Esophagus muscularis mucosa (tissue), 4 donors: ENCODE data around the gene GRHL1. TPM values are rescaled to one million over a fixed set of nuclear protein-coding genes. Genes with fewer than 3 reads are reported as not detected.
"Not testable (repeated sequence)": the region's sequence is repeated elsewhere in the genome, so short reads cannot be mapped to it uniquely, and the experiment has no call there.

Experiments
- DNase-seq: peaks from one replicate; pipeline ENCODE4 v3.0.0-alpha.2; 2017; ENCODE audit errors: extremely low spot score
- H3K27ac ChIP-seq, 4 donors: fragments of 200-600 bp; sonication (generic); replicated peaks in 1 of 4; 1 replicate in 3 of 4; 2 replicates in 1 of 4; pipeline ENCODE4 v1.5.1; 2016 to 2019; ENCODE audit warnings: mild to moderate bottlenecking in 1 of 4
- H3K27me3 ChIP-seq, 4 donors: fragments of 200-600 bp; sonication (generic); one replicate each; pipeline versions ENCODE4 v1.5.1 to v1.6.0; 2016 to 2019
- H3K36me3 ChIP-seq, 4 donors: fragments of 200-600 bp; sonication (generic); one replicate each; pipeline ENCODE4 v1.5.1; 2016 to 2019
- H3K4me1 ChIP-seq, 4 donors: fragments of 200-600 bp; sonication (generic); one replicate each; pipeline ENCODE4 v1.5.1; 2016 to 2019
- H3K4me3 ChIP-seq, 4 donors: fragments of 200-600 bp; sonication (generic); 1 replicate in 2 of 4; 2 replicates in 2 of 4; pipeline ENCODE4 v1.5.1; 2016 to 2019; ENCODE audit warnings: mild to moderate bottlenecking in 4 of 4, moderate library complexity in 1 of 4
- H3K9me3 ChIP-seq, 4 donors: fragments of 200-600 bp; sonication (generic); 1 replicate in 3 of 4; 2 replicates in 1 of 4; pipeline ENCODE4 v1.5.1; 2016 to 2019
- CTCF ChIP-seq, 3 experiments: fragments of 200-600 bp in 2 of 3; fragments of 450-650 bp in 1 of 3; sonication (generic) in 2 of 3; IDR thresholded peaks; one replicate each; pipeline ENCODE4 v1.5.1; 2017 to 2019; ENCODE audit warnings: antibody characterized with exemption in 3 of 3, mild to moderate bottlenecking in 2 of 3, moderate library complexity in 1 of 3
- EP300 ChIP-seq: sonication (generic); formaldehyde crosslinking; IDR thresholded peaks from one replicate; pipeline ENCODE4 v1.6.1; 2017; ENCODE audit warnings: antibody characterized with exemption
- POLR2A ChIP-seq: fragments of 450-650 bp; IDR thresholded peaks from one replicate; pipeline ENCODE4 v1.6.1; 2017; ENCODE audit warnings: antibody characterized with exemption, moderate library complexity, mild to moderate bottlenecking, low read depth
- POLR2AphosphoS5 ChIP-seq, 2 donors: sonication (generic); formaldehyde crosslinking; IDR thresholded peaks; one replicate each; pipeline ENCODE4 v1.6.1; 2017; ENCODE audit warnings: antibody characterized with exemption in 2 of 2
- WGBS: methylation state at CpG from one replicate; pipeline ENCODE4 v1.1.5; 2018; 5-methylcytosine and 5-hydroxymethylcytosine counted together
- intact Hi-C: fragments of 100-400 bp; cut with DNase I; formaldehyde crosslinking; loops from one replicate; pipeline ENCODE4 v1.15.1; 2023
- total RNA-seq, 4 donors: library from RNA; depleted of rRNA; stranded (reverse); fragments of >200 nt; gene quantifications; one replicate each; pipeline versions ENCODE4 v1.1.0 to v1.2.1, GENCODE V29; 2016

GRHL1 gene
- total RNA-seq, 4 donors from 2014 or later: 0.86 to 5.1 (median 2.6) TPM

GRCh38 chr2:10027660-10028330 is 76.3 kb downstream of the GRHL1 start:
- Histone ChIP-seq H3K4me3 (no peak overlapping the region), H3K27me3 (no peaks in the 10 kb centered on the region), H3K36me3 (no peaks in the 10 kb centered on the region), H3K27ac (peak overlapping the region; percentile 16 to 71 (median 63)), H3K9me3 (no peaks in the 10 kb centered on the region), H3K4me1 (peaks cover 25 to 31% (median 29%) of the 10 kb centered on the region in 4 donors)
- DNase-seq: no peak
- 90% methylated on average over 15 of the region's 16 CpGs for WGBS
- intact Hi-C loops: no loop called here
- TF ChIP-seq POLR2A: no peak
- TF ChIP-seq POLR2AphosphoS5 (IDR thresholded peaks at IDR 0.05): no peak
- TF ChIP-seq EP300: no peak
- no peak for TF ChIP-seq CTCF (IDR thresholded peaks at IDR 0.05)

GRCh38 chr2:10028407-10028987 is 77.0 kb downstream of the GRHL1 start:
- Histone ChIP-seq H3K4me1 (peaks cover 25 to 31% (median 29%) of the 10 kb centered on the region in 4 donors), H3K4me3 (no peak overlapping the region), H3K9me3 (no peaks in the 10 kb centered on the region), H3K27me3 (no peaks in the 10 kb centered on the region), H3K36me3 (no peaks in the 10 kb centered on the region), H3K27ac (peak overlapping the region; percentile 57 to 71 (median 65))
- no peak for DNase-seq
- intact Hi-C loops: no loop called here
- TF ChIP-seq CTCF (IDR thresholded peaks at IDR 0.05) (no peak), POLR2A (no peak), POLR2AphosphoS5 (IDR thresholded peaks at IDR 0.05) (no peak), EP300 (no peak)
- 86% methylated on average over 13 of the region's 16 CpGs for WGBS

GRCh38 chr2:10028988-10029874 is 77.7 kb downstream of the GRHL1 start:
- peak overlapping the region in 2 of 4 donors; percentile 7 to 24 for H3K4me3 ChIP-seq
- H3K27me3 ChIP-seq: no peaks in the 10 kb centered on the region
- H3K4me1 ChIP-seq: peaks cover 25 to 31% (median 29%) of the 10 kb centered on the region in 4 donors
- H3K36me3 ChIP-seq: no peaks in the 10 kb centered on the region
- no peaks in the 10 kb centered on the region for H3K9me3 ChIP-seq
- intact Hi-C loops: no loop called here
- DNase-seq: no peak
- 55% methylated on average over 14 of the region's 26 CpGs for WGBS
- TF ChIP-seq POLR2AphosphoS5 (IDR thresholded peaks at IDR 0.05): peak; percentile 9 to 35
- no peak for TF ChIP-seq POLR2A
- peak overlapping the region; percentile 57 to 71 (median 65) for H3K27ac ChIP-seq

- intact Hi-C loops: no loop called here
- TF ChIP-seq POLR2AphosphoS5 (IDR thresholded peaks at IDR 0.05) (no peak), CTCF (IDR thresholded peaks at IDR 0.05) (no peak)
- no peaks in the 10 kb centered on the region for H3K27me3 ChIP-seq
- WGBS: 74% methylated on average over 7 of the region's 7 CpGs
- no peak overlapping the region for H3K4me3 ChIP-seq
- no peaks in the 10 kb centered on the region for H3K36me3 ChIP-seq
- H3K27ac ChIP-seq: peak overlapping the region; percentile 57 to 71 (median 65)
- peaks cover 26 to 33% (median 30%) of the 10 kb centered on the region in 4 donors for H3K4me1 ChIP-seq
- DNase-seq: no peak
- H3K9me3 ChIP-seq: no peaks in the 10 kb centered on the region
These were observed 78.4 kb downstream of the GRHL1 start for GRCh38 chr2:10029875-10030223.

- no peak for TF ChIP-seq CTCF (IDR thresholded peaks at IDR 0.05)
- no peak for DNase-seq
- peaks cover 31 to 38% (median 34%) of the 10 kb centered on the region in 4 donors for H3K4me1 ChIP-seq
- WGBS: 58% methylated on average over 8 of the region's 9 CpGs
- no peaks in the 10 kb centered on the region for H3K27me3 ChIP-seq
- intact Hi-C loops: no loop called here
- no peaks in the 10 kb centered on the region for H3K36me3 ChIP-seq
- H3K9me3 ChIP-seq: no peaks in the 10 kb centered on the region
- H3K4me3 ChIP-seq: no peak overlapping the region
- H3K27ac ChIP-seq: no peak overlapping the region
These were observed 78.8 kb downstream of the GRHL1 start for GRCh38 chr2:10030311-10030736.

- DNase-seq, H3K27ac ChIP-seq, H3K4me3 ChIP-seq, H3K36me3 ChIP-seq, intact Hi-C loops, H3K9me3 ChIP-seq, H3K27me3 ChIP-seq: not testable (repeated sequence)
- WGBS: 96% methylated on average over 8 of the region's 8 CpGs
- H3K4me1 ChIP-seq: peaks cover 35 to 42% (median 39%) of the 10 kb centered on the region in 4 donors
These were observed 79.3 kb downstream of the GRHL1 start for GRCh38 chr2:10030798-10031197.
